Trophoblast cell (in vitro differentiated cells and primary cell): ENCODE results near the gene SDK2.

Experiments
- DNase-seq, 2 donors: peaks; one replicate each; pipeline ENCODE4 v3.0.0-alpha.2; 2016
- H2AFZ ChIP-seq: 2 replicates; pipeline ENCODE4 v1.6.1; 2013; ENCODE audit warnings: low read length, moderate library complexity, mild to moderate bottlenecking; ENCODE audit not compliant: insufficient read depth, poor library complexity
- H2AK5ac ChIP-seq: 2 replicates; pipeline ENCODE4 v1.6.1; 2013; ENCODE audit warnings: mild to moderate bottlenecking, low read length
- H2BK120ac ChIP-seq: 2 replicates; pipeline ENCODE4 v1.6.1; 2013; ENCODE audit warnings: low read length, mild to moderate bottlenecking, moderate library complexity; ENCODE audit not compliant: insufficient read depth, poor library complexity
- H2BK12ac ChIP-seq: 2 replicates; pipeline ENCODE4 v1.6.1; 2013; ENCODE audit warnings: mild to moderate bottlenecking, low read length, moderate library complexity
- H2BK5ac ChIP-seq: 2 replicates; pipeline ENCODE4 v1.6.1; 2013; ENCODE audit warnings: low read length, low read depth, moderate library complexity, mild to moderate bottlenecking; ENCODE audit not compliant: poor library complexity
- H3K14ac ChIP-seq: 2 replicates; pipeline ENCODE4 v1.6.1; 2013; ENCODE audit warnings: mild to moderate bottlenecking, low read length
- H3K18ac ChIP-seq: 2 replicates; pipeline ENCODE4 v1.6.1; 2013; ENCODE audit warnings: mild to moderate bottlenecking, low read length
- H3K23ac ChIP-seq: 2 replicates; pipeline ENCODE4 v1.6.1; 2013; ENCODE audit warnings: low read length
- H3K27ac ChIP-seq: 2 replicates; pipeline ENCODE4 v1.5.1; 2013; ENCODE audit warnings: low read depth, mild to moderate bottlenecking, inconsistent platforms, low read length, moderate library complexity
- H3K27me3 ChIP-seq: 2 replicates; pipeline ENCODE4 v1.6.1; 2013; ENCODE audit warnings: inconsistent platforms, mild to moderate bottlenecking, low read length, moderate library complexity; ENCODE audit not compliant: insufficient read depth
- H3K36me3 ChIP-seq, 2 experiments: 1 replicate in 1 of 2; 2 replicates in 1 of 2; pipeline ENCODE4 v1.6.1; 2013; ENCODE audit warnings: low read length in 2 of 2, mild to moderate bottlenecking in 2 of 2, moderate library complexity in 1 of 2; ENCODE audit not compliant: insufficient read depth in 2 of 2, control insufficient read depth in 1 of 2
- H3K4ac ChIP-seq: 2 replicates; pipeline ENCODE4 v1.6.1; 2013; ENCODE audit warnings: low read depth, mild to moderate bottlenecking, low read length, moderate library complexity
- H3K4me1 ChIP-seq, 2 experiments: 1 replicate in 1 of 2; 2 replicates in 1 of 2; pipeline ENCODE4 v1.6.1; 2013; ENCODE audit warnings: low read length in 2 of 2, mild to moderate bottlenecking in 2 of 2, moderate library complexity in 1 of 2; ENCODE audit not compliant: insufficient read depth in 2 of 2, control insufficient read depth in 1 of 2
- H3K4me2 ChIP-seq: 2 replicates; pipeline ENCODE4 v1.6.1; 2013; ENCODE audit warnings: inconsistent platforms, mild to moderate bottlenecking, low read length, moderate library complexity
- H3K4me3 ChIP-seq: 2 replicates; pipeline ENCODE4 v1.5.1; 2013; ENCODE audit warnings: mild to moderate bottlenecking, low read depth, low read length, inconsistent platforms
- H3K79me1 ChIP-seq: one replicate; pipeline ENCODE4 v1.6.1; 2013; ENCODE audit warnings: low read length
- H3K79me2 ChIP-seq: 2 replicates; pipeline ENCODE4 v1.6.1; 2013; ENCODE audit warnings: low read length, mild to moderate bottlenecking; ENCODE audit not compliant: control insufficient read depth, insufficient read depth, poor library complexity
- H3K9ac ChIP-seq: 2 replicates; pipeline ENCODE4 v1.6.1; 2013; ENCODE audit warnings: mild to moderate bottlenecking, low read length
- H3K9me3 ChIP-seq: 2 replicates; pipeline ENCODE4 v1.6.1; 2013; ENCODE audit warnings: low read depth, mild to moderate bottlenecking, control low read depth, inconsistent platforms, low read length; ENCODE audit not compliant: insufficient read depth
- H4K12ac ChIP-seq: 2 replicates; pipeline ENCODE4 v1.6.1; 2013; ENCODE audit warnings: low read depth, mild to moderate bottlenecking, low read length, moderate library complexity
- H4K8ac ChIP-seq: 2 replicates; pipeline ENCODE4 v1.6.1; 2013; ENCODE audit warnings: low read depth, mild to moderate bottlenecking, low read length, moderate library complexity
- H4K91ac ChIP-seq: one replicate; pipeline ENCODE4 v1.6.1; 2013; ENCODE audit warnings: low read depth, mild to moderate bottlenecking, low read length, moderate library complexity
- whole genome bisulfite sequencing: extraction: QIAGEN DNeasy Blood & Tissue Kit; methylation state at CpG from one replicate; pipeline ENCODE4 v1.1.7; 2013; ENCODE audit warnings: missing lambda C conversion rate; ENCODE audit not compliant: insufficient read length, insufficient coverage; ENCODE audit errors: extremely low coverage; 5-methylcytosine and 5-hydroxymethylcytosine counted together

SDK2 gene

GRCh38 chr17:73510981-73511718 is 133.1 kb downstream of the SDK2 start:
- no peak overlapping the region for H4K8ac ChIP-seq
- no peak overlapping the region for H3K27ac ChIP-seq
- no peaks in the 10 kb centered on the region for H3K36me3 ChIP-seq
- no peak overlapping the region for H2BK5ac ChIP-seq
- no peaks in the 10 kb centered on the region for H3K4me1 ChIP-seq
- H4K12ac ChIP-seq, result no peak overlapping the region
- H3K4me3 ChIP-seq, result no peak overlapping the region
- no peak overlapping the region for H2AFZ ChIP-seq
- no peaks in the 10 kb centered on the region for H3K79me1 ChIP-seq
- no peak overlapping the region for H3K18ac ChIP-seq
- H3K9me3 ChIP-seq, result peaks cover 2% of the 10 kb centered on the region
- no peak overlapping the region for H3K23ac ChIP-seq
- H3K27me3 ChIP-seq, result no peaks in the 10 kb centered on the region
- no peak overlapping the region for H3K9ac ChIP-seq
- no CpG with 5 or more reads among the region's 22 CpGs for WGBS
- no peaks in the 10 kb centered on the region for H3K79me2 ChIP-seq
- no peak overlapping the region for H3K4me2 ChIP-seq
- no peak overlapping the region for H3K4ac ChIP-seq
- H3K14ac ChIP-seq, result no peak overlapping the region
- no peak overlapping the region for H2AK5ac ChIP-seq
- DNase-seq, result no peak
- H4K91ac ChIP-seq, result no peak overlapping the region
- H2BK120ac ChIP-seq, result no peak overlapping the region
- no peak overlapping the region for H2BK12ac ChIP-seq

GRCh38 chr17:73508931-73509605 is 135.2 kb downstream of the SDK2 start:
- Histone ChIP-seq H3K4me3 (no peak overlapping the region), H3K4me1 (no peaks in the 10 kb centered on the region), H2BK5ac (no peak overlapping the region), H3K9me3 (peaks cover 5% of the 10 kb centered on the region), H4K91ac (no peak overlapping the region), H2AFZ (no peak overlapping the region), H3K79me2 (no peaks in the 10 kb centered on the region), H2BK12ac (no peak overlapping the region), H4K8ac (no peak overlapping the region), H3K4me2 (no peak overlapping the region), H4K12ac (no peak overlapping the region), H3K18ac (no peak overlapping the region), H3K23ac (no peak overlapping the region), H2AK5ac (no peak overlapping the region), H3K14ac (no peak overlapping the region), H3K4ac (no peak overlapping the region), H3K27me3 (no peaks in the 10 kb centered on the region), H3K79me1 (no peaks in the 10 kb centered on the region), H3K27ac (no peak overlapping the region), H2BK120ac (no peak overlapping the region), H3K9ac (no peak overlapping the region), H3K36me3 (no peaks in the 10 kb centered on the region)
- no CpG with 5 or more reads among the region's 17 CpGs for WGBS
- DNase-seq, result no peak

GRCh38 chr17:73508057-73508930 is 136.0 kb downstream of the SDK2 start:
- H3K18ac ChIP-seq, result no peak overlapping the region
- no peak overlapping the region for H3K23ac ChIP-seq
- no peak overlapping the region for H2BK12ac ChIP-seq
- H4K91ac ChIP-seq, result no peak overlapping the region
- no peaks in the 10 kb centered on the region for H3K79me2 ChIP-seq
- no peak overlapping the region for H3K14ac ChIP-seq
- H2BK120ac ChIP-seq, result no peak overlapping the region
- H3K27me3 ChIP-seq, result no peaks in the 10 kb centered on the region
- H3K27ac ChIP-seq, result no peak overlapping the region
- no peaks in the 10 kb centered on the region for H3K4me1 ChIP-seq
- H3K79me1 ChIP-seq, result no peaks in the 10 kb centered on the region
- H4K8ac ChIP-seq, result no peak overlapping the region
- DNase-seq, result no peak
- H3K36me3 ChIP-seq, result no peaks in the 10 kb centered on the region
- H3K9ac ChIP-seq, result no peak overlapping the region
- H2AFZ ChIP-seq, result no peak overlapping the region
- no peak overlapping the region for H2AK5ac ChIP-seq
- no peak overlapping the region for H3K4ac ChIP-seq
- H3K9me3 ChIP-seq, result peaks cover 5% of the 10 kb centered on the region
- H3K4me3 ChIP-seq, result no peak overlapping the region
- no CpG with 5 or more reads among the region's 19 CpGs for WGBS
- no peak overlapping the region for H3K4me2 ChIP-seq
- H2BK5ac ChIP-seq, result no peak overlapping the region
- H4K12ac ChIP-seq, result no peak overlapping the region

GRCh38 chr17:73506470-73507435 is 137.5 kb downstream of the SDK2 start:
- H3K27ac ChIP-seq, result no peak overlapping the region
- no peak overlapping the region for H3K4me3 ChIP-seq
- H3K4ac ChIP-seq, result no peak overlapping the region
- no peak overlapping the region for H2BK120ac ChIP-seq
- no peak for DNase-seq
- WGBS, result no CpG with 5 or more reads among the region's 9 CpGs
- no peaks in the 10 kb centered on the region for H3K4me1 ChIP-seq
- H2BK12ac ChIP-seq, result no peak overlapping the region
- no peak overlapping the region for H2AFZ ChIP-seq
- H3K14ac ChIP-seq, result no peak overlapping the region
- H3K79me1 ChIP-seq, result no peaks in the 10 kb centered on the region
- no peak overlapping the region for H4K91ac ChIP-seq
- no peak overlapping the region for H4K12ac ChIP-seq
- H3K18ac ChIP-seq, result no peak overlapping the region
- no peak overlapping the region for H3K4me2 ChIP-seq
- no peak overlapping the region for H3K23ac ChIP-seq
- no peak overlapping the region for H3K9ac ChIP-seq
- H3K27me3 ChIP-seq, result no peaks in the 10 kb centered on the region
- no peak overlapping the region for H4K8ac ChIP-seq
- no peaks in the 10 kb centered on the region for H3K79me2 ChIP-seq
- no peaks in the 10 kb centered on the region for H3K36me3 ChIP-seq
- no peak overlapping the region for H2BK5ac ChIP-seq
- H2AK5ac ChIP-seq, result no peak overlapping the region
- H3K9me3 ChIP-seq, result peaks cover 4% of the 10 kb centered on the region
